HepG2 (cell line): ENCODE measurements around the gene BPIFB6. TPM values are rescaled to one million over a fixed set of nuclear protein-coding genes. Genes with fewer than 3 reads are reported as not detected.

ENCODE experiments used
- DPF2 ChIP-seq: sonication (generic); formaldehyde crosslinking; IDR thresholded peaks from 2 replicates; pipeline ENCODE4 v1.4.0; 2020; ENCODE audit warnings: mild to moderate bottlenecking, low read depth, missing genetic modification reagents, borderline replicate concordance
- DR1 ChIP-seq: sonication (generic); formaldehyde crosslinking; IDR thresholded peaks from 2 replicates; pipeline ENCODE4 v1.8.0; 2021; ENCODE audit warnings: mild to moderate bottlenecking, missing genetic modification reagents, inconsistent platforms
- ELF3 ChIP-seq: IDR thresholded peaks from 2 replicates; pipeline ENCODE4 v1.6.1; 2016; ENCODE audit warnings: missing genetic modification reagents, missing compliant biosample characterization
- FOSL2 ChIP-seq: sonication (generic); formaldehyde crosslinking; IDR thresholded peaks from 2 replicates; pipeline ENCODE4 v1.4.0; 2020; ENCODE audit warnings: missing genetic modification reagents
- FOXA3 ChIP-seq: IDR thresholded peaks from 2 replicates; pipeline ENCODE4 v1.6.1; 2016; ENCODE audit warnings: missing genetic modification reagents, missing compliant biosample characterization
- GATAD2A ChIP-seq: IDR thresholded peaks from 2 replicates; pipeline ENCODE4 v1.6.1; 2016
- HBP1 ChIP-seq: IDR thresholded peaks from 2 replicates; pipeline ENCODE4 v1.6.1; 2016; ENCODE audit warnings: low read depth, control low read depth
- IKZF1 ChIP-seq: fragments of 450-650 bp; IDR thresholded peaks from 2 replicates; pipeline ENCODE4 v1.7.1; 2016
- JUNB ChIP-seq: sonication (generic); formaldehyde crosslinking; IDR thresholded peaks from 2 replicates; pipeline ENCODE4 v1.8.0; 2022; ENCODE audit warnings: missing genetic modification reagents, mild to moderate bottlenecking, borderline replicate concordance
- NR2F1 ChIP-seq, 2 experiments: fragments of 450-650 bp in 1 of 2; formaldehyde crosslinking in 1 of 2; IDR thresholded peaks; 2 replicates each; pipeline versions ENCODE4 v1.5.0 to v1.6.1; 2016 to 2020; ENCODE audit warnings: mild to moderate bottlenecking in 1 of 2, missing compliant biosample characterization in 1 of 2, missing genetic modification reagents in 1 of 2, moderate library complexity in 1 of 2
- SNRNP70 ChIP-seq: fragments of 200-400 bp; formaldehyde crosslinking; IDR thresholded peaks from 2 replicates; pipeline ENCODE4 v1.6.1; 2017; ENCODE audit warnings: mild to moderate bottlenecking, low read depth, low read length, moderate library complexity
- TBX2 ChIP-seq: sonication (generic); formaldehyde crosslinking; IDR thresholded peaks from 2 replicates; pipeline ENCODE4 v1.5.0; 2020; ENCODE audit warnings: missing genetic modification reagents, mild to moderate bottlenecking, borderline replicate concordance
- ZFX ChIP-seq: sonication (generic); formaldehyde crosslinking; IDR thresholded peaks from 2 replicates; pipeline ENCODE4 v1.4.0; 2020; ENCODE audit warnings: mild to moderate bottlenecking, low read depth, missing genetic modification reagents, moderate library complexity
- ZNF691 ChIP-seq: sonication (generic); formaldehyde crosslinking; IDR thresholded peaks from 2 replicates; pipeline ENCODE4 v1.4.0; 2020; ENCODE audit warnings: missing genetic modification reagents, low read depth, mild to moderate bottlenecking, borderline replicate concordance
- ZNF7 ChIP-seq: IDR thresholded peaks from 2 replicates; pipeline ENCODE4 v1.6.1; 2016; ENCODE audit warnings: missing biosample characterization, missing genetic modification reagents
- ZSCAN9 ChIP-seq: IDR thresholded peaks from 2 replicates; pipeline ENCODE4 v1.6.1; 2016; ENCODE audit warnings: borderline replicate concordance
- polyA plus RNA-seq, 8 experiments: library from polyadenylated mRNA; depleted of rRNA in 3 of 8; stranded (reverse) in 7 of 8; unstranded in 1 of 8; fragments of >200 nt; fragmentation: Illumina TruSeq in 4 of 8; extraction: Trizol in 4 of 8; gene quantifications; 2 replicates each; pipeline versions ENCODE4 v1.2.1 to v1.2.3, GENCODE V29; 2011 to 2016; ENCODE audit warnings: low read depth in 4 of 8, missing spikeins in 1 of 8, mixed read lengths in 1 of 8; ENCODE audit not compliant: insufficient read depth in 1 of 8
- total RNA-seq, 5 experiments: library from RNA; depleted of rRNA; stranded (reverse); fragments of >200 nt; fragmentation: Illumina TruSeq; extraction: Trizol; gene quantifications; 2 replicates each; pipeline ENCODE4 v1.2.3, GENCODE V29; 2016; ENCODE audit warnings: low read depth in 1 of 5
- TF ChIP-seq, protein P1 (sequence below): sonication (generic); formaldehyde crosslinking; IDR thresholded peaks from 2 replicates; pipeline ENCODE4 v1.8.0; 2022; ENCODE audit warnings: low read depth, missing genetic modification reagents
- TF ChIP-seq, protein P2 (sequence below): sonication (generic); formaldehyde crosslinking; IDR thresholded peaks from 2 replicates; pipeline ENCODE4 v1.5.0; 2020; ENCODE audit warnings: missing genetic modification reagents
- TF ChIP-seq, protein P3 (sequence below): sonication (generic); formaldehyde crosslinking; IDR thresholded peaks from 2 replicates; pipeline ENCODE4 v1.4.0; 2020; ENCODE audit warnings: missing genetic modification reagents, mild to moderate bottlenecking, borderline replicate concordance

Gene BPIFB6
- total and polyA plus RNA-seq, 2 of the 13 experiments (the other 11 are each of a cell fraction or from before 2014, with no cell fraction given) = 0.13 to 1.7 TPM

DNA sequence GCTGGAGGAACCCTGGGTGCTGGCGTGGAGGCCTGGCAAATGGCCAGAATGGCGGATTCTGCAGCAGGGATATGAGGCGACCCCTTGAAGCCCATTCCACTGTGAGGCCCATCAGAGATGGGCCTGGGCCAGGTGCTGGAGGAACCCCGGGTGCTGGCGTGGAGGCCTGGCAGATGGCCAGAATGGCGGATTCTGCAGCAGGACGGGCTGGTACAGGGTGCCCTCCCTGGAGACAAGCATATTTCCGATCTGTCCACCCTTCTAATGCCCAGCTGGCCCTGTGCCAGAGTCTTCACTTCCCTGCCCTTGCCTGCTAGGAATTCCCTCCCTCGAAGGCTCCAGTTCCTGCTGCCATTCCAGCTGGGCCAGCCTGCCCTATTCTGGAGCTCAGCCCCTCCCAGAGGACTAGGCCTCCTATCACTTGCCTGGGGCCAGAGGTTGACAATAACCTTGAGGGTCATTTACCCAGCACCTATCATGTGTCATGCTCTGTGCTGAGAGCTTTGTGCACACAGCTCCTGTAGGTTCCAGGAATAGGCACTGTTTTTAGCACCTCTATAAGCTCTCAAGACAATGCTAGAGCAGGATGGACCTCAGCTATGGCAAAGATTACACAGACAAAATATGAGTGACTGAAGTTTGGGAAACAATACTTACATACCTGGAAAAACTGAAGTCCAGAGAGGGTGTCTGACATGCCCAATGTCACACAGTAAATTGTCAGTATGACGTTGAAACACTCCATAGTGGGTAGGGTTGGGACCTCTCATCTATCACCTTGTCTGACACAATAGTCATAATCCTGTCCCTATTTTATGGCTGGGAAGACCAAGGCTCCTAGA, 48.6 kb upstream of the BPIFB6 start (continued):
- TF ChIP-seq HBP1 (CRISPR knock-in tag) (no peak), TBX2 (CRISPR knock-in tag) (peak; percentile 49; the same call in 1 of the 2 replicates), SNRNP70 (no peak), ZSCAN9 (CRISPR knock-in tag) (no peak), DPF2 (CRISPR knock-in tag) (no peak), DR1 (CRISPR knock-in tag) (no peak), FOSL2 (CRISPR knock-in tag) (no peak), NR2F1 (CRISPR knock-in tag; IDR thresholded peaks at IDR 0.05) (peak in 1 of 2 experiments; percentile 21; a peak in 1 of 4 replicates), ZNF7 (CRISPR knock-in tag) (0 out of 2 replicates have a peak, but pooled peaks have one; percentile 22), FOXA3 (peak; percentile 29; the same call in 1 of the 2 replicates), ELF3 (CRISPR knock-in tag) (0 out of 2 replicates have a peak, but pooled peaks have one; percentile 25), IKZF1 (no peak), GATAD2A (CRISPR knock-in tag) (0 out of 2 replicates have a peak, but pooled peaks have one; percentile 10), ZFX (CRISPR knock-in tag) (peak; percentile 46; the same call in 1 of the 2 replicates), JUNB (CRISPR knock-in tag) (no peak), ZNF691 (CRISPR knock-in tag) (no peak)
- TF ChIP-seq, protein P1, sequence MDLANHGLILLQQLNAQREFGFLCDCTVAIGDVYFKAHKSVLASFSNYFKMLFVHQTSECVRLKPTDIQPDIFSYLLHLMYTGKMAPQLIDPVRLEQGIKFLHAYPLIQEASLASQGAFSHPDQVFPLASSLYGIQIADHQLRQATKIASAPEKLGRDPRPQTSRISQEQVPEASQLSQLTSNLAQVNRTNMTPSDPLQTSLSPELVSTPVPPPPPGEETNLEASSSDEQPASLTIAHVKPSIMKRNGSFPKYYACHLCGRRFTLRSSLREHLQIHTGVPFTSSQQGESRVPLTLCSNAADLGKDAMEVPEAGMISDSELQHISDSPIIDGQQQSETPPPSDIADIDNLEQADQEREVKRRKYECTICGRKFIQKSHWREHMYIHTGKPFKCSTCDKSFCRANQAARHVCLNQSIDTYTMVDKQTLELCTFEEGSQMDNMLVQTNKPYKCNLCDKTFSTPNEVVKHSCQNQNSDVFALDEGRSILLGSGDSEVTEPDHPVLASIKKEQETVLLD (CRISPR knock-in tag) = 0 out of 2 replicates have a peak, but pooled peaks have one; percentile 7
- TF ChIP-seq, protein P2, sequence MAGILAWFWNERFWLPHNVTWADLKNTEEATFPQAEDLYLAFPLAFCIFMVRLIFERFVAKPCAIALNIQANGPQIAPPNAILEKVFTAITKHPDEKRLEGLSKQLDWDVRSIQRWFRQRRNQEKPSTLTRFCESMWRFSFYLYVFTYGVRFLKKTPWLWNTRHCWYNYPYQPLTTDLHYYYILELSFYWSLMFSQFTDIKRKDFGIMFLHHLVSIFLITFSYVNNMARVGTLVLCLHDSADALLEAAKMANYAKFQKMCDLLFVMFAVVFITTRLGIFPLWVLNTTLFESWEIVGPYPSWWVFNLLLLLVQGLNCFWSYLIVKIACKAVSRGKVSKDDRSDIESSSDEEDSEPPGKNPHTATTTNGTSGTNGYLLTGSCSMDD (CRISPR knock-in tag) = 0 out of 2 replicates have a peak, but pooled peaks have one; percentile 56
- TF ChIP-seq, protein P3, sequence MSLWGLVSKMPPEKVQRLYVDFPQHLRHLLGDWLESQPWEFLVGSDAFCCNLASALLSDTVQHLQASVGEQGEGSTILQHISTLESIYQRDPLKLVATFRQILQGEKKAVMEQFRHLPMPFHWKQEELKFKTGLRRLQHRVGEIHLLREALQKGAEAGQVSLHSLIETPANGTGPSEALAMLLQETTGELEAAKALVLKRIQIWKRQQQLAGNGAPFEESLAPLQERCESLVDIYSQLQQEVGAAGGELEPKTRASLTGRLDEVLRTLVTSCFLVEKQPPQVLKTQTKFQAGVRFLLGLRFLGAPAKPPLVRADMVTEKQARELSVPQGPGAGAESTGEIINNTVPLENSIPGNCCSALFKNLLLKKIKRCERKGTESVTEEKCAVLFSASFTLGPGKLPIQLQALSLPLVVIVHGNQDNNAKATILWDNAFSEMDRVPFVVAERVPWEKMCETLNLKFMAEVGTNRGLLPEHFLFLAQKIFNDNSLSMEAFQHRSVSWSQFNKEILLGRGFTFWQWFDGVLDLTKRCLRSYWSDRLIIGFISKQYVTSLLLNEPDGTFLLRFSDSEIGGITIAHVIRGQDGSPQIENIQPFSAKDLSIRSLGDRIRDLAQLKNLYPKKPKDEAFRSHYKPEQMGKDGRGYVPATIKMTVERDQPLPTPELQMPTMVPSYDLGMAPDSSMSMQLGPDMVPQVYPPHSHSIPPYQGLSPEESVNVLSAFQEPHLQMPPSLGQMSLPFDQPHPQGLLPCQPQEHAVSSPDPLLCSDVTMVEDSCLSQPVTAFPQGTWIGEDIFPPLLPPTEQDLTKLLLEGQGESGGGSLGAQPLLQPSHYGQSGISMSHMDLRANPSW (CRISPR knock-in tag) = no peak
